K562 (cell line): ENCODE data around the gene ADRB1. TPM values are rescaled to one million over a fixed set of nuclear protein-coding genes. Genes with fewer than 3 reads are reported as not detected.

Experiments used
- ATAC-seq: fragments of 200-7000 bp; cut with Tn5 transposase; 3 replicates; pipeline ENCODE4 v1.9.1; 2020; ENCODE audit warnings: moderate library complexity
- BruUV-seq: library from RNA; stranded (reverse); fragments of 400-500 nt; replicated peaks from 2 replicates; lab custom pipeline; 2021; lab: Mats Ljungman, UMichigan
- CTCF ChIA-PET: fragments of 300-600 bp; formaldehyde crosslinking; extraction: SDS; loops from one replicate; lab custom pipeline; 2021; ENCODE audit warnings: low intra/inter-chr PET ratio; lab: Yijun Ruan, JAX
- POLR2A ChIA-PET: fragments of 300-600, 350-650 bp; sonication (Branson Sonifier 250); formaldehyde crosslinking; extraction: SDS; loops from one replicate; lab custom pipeline; 2021; ENCODE audit warnings: antibody characterized with exemption, inconsistent platforms; lab: Yijun Ruan, JAX
- DNase-seq, 4 experiments: peaks; one replicate each; pipeline versions ENCODE4 v3.0.0 to v3.0.0-alpha.2; 2011 to 2018; ENCODE audit warnings: low spot score in 3 of 4, mixed read lengths in 3 of 4; ENCODE audit errors: extremely low read depth in 1 of 4
- FAIRE-seq: peaks from 2 replicates; lab custom pipeline; 2011; peaks lifted over from hg19 to GRCh38; lab: Jason Lieb, UNC
- H2AFZ ChIP-seq: 2 replicates; pipeline ENCODE4 v1.6.0; 2011; ENCODE audit warnings: low read depth, low read length, control low read depth, inconsistent platforms
- H3K27ac ChIP-seq: fragments of 200-600 bp; 3 replicates; pipeline ENCODE4 v1.8.0; 2011; ENCODE audit warnings: low read depth, mild to moderate bottlenecking, control low read depth, inconsistent platforms, low read length, moderate library complexity, mixed read lengths; ENCODE audit errors: extremely low read depth
- H3K27me3 ChIP-seq, 2 experiments: fragments of 300-600 bp in 1 of 2; 2 replicates in 1 of 2; 3 replicates in 1 of 2; pipeline versions ENCODE4 v1.6.0 to v1.8.0; 2011; ENCODE audit warnings: inconsistent platforms in 2 of 2, low read length in 2 of 2, mild to moderate bottlenecking in 1 of 2, mixed read lengths in 1 of 2, moderate library complexity in 1 of 2; ENCODE audit not compliant: control insufficient read depth in 2 of 2, insufficient read depth in 2 of 2
- H3K36me3 ChIP-seq: fragments of 300-600 bp; 3 replicates; pipeline ENCODE4 v1.8.0; 2011; ENCODE audit warnings: mild to moderate bottlenecking, low read length, inconsistent platforms; ENCODE audit not compliant: control insufficient read depth, insufficient read depth
- H3K4me1 ChIP-seq, 2 experiments: fragments of 200-600 bp in 1 of 2; replicated peaks in 1 of 2; 2 replicates in 1 of 2; 3 replicates in 1 of 2; pipeline versions ENCODE4 v1.5.1 to v1.8.0; 2011; ENCODE audit warnings: inconsistent platforms in 2 of 2, low read length in 2 of 2, mild to moderate bottlenecking in 1 of 2, mixed read lengths in 1 of 2, moderate library complexity in 1 of 2; ENCODE audit not compliant: control insufficient read depth in 2 of 2, insufficient read depth in 2 of 2
- H3K4me2 ChIP-seq: 2 replicates; pipeline ENCODE4 v1.6.1; 2011; ENCODE audit warnings: low read length, control low read depth, inconsistent platforms, mixed read lengths; ENCODE audit not compliant: insufficient read depth
- H3K4me3 ChIP-seq: fragments of 200-600 bp; sonication (generic), shearing (Covaris generic); 2 replicates; pipeline ENCODE4 v1.5.1; 2016; ENCODE audit warnings: control low read depth, inconsistent platforms
- H3K79me2 ChIP-seq: fragments of 200-600 bp; 3 replicates; pipeline ENCODE4 v1.8.0; 2011; ENCODE audit warnings: low read length, inconsistent platforms; ENCODE audit not compliant: control insufficient read depth, insufficient read depth
- H3K9ac ChIP-seq, 2 experiments: 2 replicates each; pipeline versions ENCODE4 v1.6.0 to v1.6.1; 2011; ENCODE audit warnings: low read depth in 2 of 2, low read length in 2 of 2, control low read depth in 1 of 2, inconsistent platforms in 1 of 2, mild to moderate bottlenecking in 1 of 2, mixed read lengths in 1 of 2; ENCODE audit not compliant: insufficient read depth in 1 of 2
- H3K9me1 ChIP-seq: one replicate; pipeline ENCODE4 v1.6.0; 2011; ENCODE audit warnings: inconsistent platforms, mild to moderate bottlenecking, low read length, moderate library complexity; ENCODE audit not compliant: control insufficient read depth, insufficient read depth
- H3K9me3 ChIP-seq: replicated peaks from 2 replicates; pipeline ENCODE4 v1.5.1; 2011; ENCODE audit warnings: low read depth, low read length, inconsistent platforms; ENCODE audit not compliant: control insufficient read depth, insufficient read depth
- H4K20me1 ChIP-seq: replicated peaks from 2 replicates; pipeline ENCODE4 v1.6.1; 2011; ENCODE audit warnings: low read length, inconsistent platforms, mixed read lengths; ENCODE audit not compliant: control insufficient read depth, insufficient read depth
- FOXA1 ChIP-seq: fragments of 450-650 bp; IDR thresholded peaks from 2 replicates; pipeline ENCODE4 v1.6.1; 2016; ENCODE audit warnings: mild to moderate bottlenecking, borderline replicate concordance
- NEUROD1 ChIP-seq: fragments of 150-350 bp; IDR thresholded peaks from 2 replicates; pipeline ENCODE4 v1.6.1; 2014; ENCODE audit warnings: borderline replicate concordance, low read length, low read depth; ENCODE audit not compliant: partially characterized antibody
- THRAP3 ChIP-seq: fragments of 450-650 bp; IDR thresholded peaks from 2 replicates; pipeline ENCODE4 v1.6.1; 2016; ENCODE audit warnings: mild to moderate bottlenecking, inconsistent platforms, borderline replicate concordance
- TRIM25 ChIP-seq: fragments of 450-650 bp; IDR thresholded peaks from 2 replicates; pipeline ENCODE4 v1.7.0; 2016; ENCODE audit warnings: borderline replicate concordance
- ZBTB12 ChIP-seq: fragments of 250-450 bp; sonication (Bioruptor Pico); IDR thresholded peaks from 2 replicates; pipeline ENCODE4 v1.4.0; 2020
- ZBTB40 ChIP-seq, 2 experiments: fragments of 450-650 bp in 1 of 2; sonication (generic) in 1 of 2; formaldehyde crosslinking in 1 of 2; IDR thresholded peaks; 2 replicates each; pipeline versions ENCODE4 v1.7.1 to v1.9.0; 2016 to 2022; ENCODE audit warnings: inconsistent platforms in 1 of 2, mild to moderate bottlenecking in 1 of 2, missing genetic modification reagents in 1 of 2
- ZNF586 ChIP-seq: fragments of 450-650 bp; formaldehyde crosslinking; conservative IDR thresholded peaks from 2 replicates; pipeline ENCODE4 v1.4.0; 2020; ENCODE audit warnings: mild to moderate bottlenecking, moderate library complexity
- WGBS: fragments of 100-300 bp; shearing (Covaris generic); methylation state at CpG from one replicate; pipeline ENCODE4 v1.1.6; 2016; ENCODE audit warnings: low coverage, mixed read lengths; ENCODE audit not compliant: insufficient coverage; ENCODE audit errors: missing lambda C conversion rate; 5-methylcytosine and 5-hydroxymethylcytosine counted together
- in situ Hi-C: fragments of 300-500 bp; cut with MboI; formaldehyde crosslinking; loops from 4 replicates; pipeline ENCODE4 v1.15.0; 2018; ENCODE audit warnings: inconsistent platforms, mixed read lengths
- intact Hi-C: fragments of 100-400 bp; cut with micrococcal nuclease; formaldehyde crosslinking; loops from 2 replicates; pipeline ENCODE4 v1.14.2; 2022
- polyA plus RNA-seq, 8 experiments: library from polyadenylated mRNA; depleted of rRNA in 4 of 8; stranded (reverse) in 5 of 8; unstranded in 3 of 8; fragments of >200 nt; fragmentation: Nextera tagmentation in 2 of 8; fragmentation: Illumina TruSeq in 1 of 8; extraction: Ambion mirVana in 2 of 8; extraction: Trizol in 1 of 8; gene quantifications; 2 replicates each; pipeline versions ENCODE4 v1.2.1 to v1.2.3, GENCODE V29; 2011 to 2014; ENCODE audit warnings: inconsistent platforms in 1 of 8, missing spikeins in 1 of 8
- total RNA-seq, 7 experiments: library from RNA; depleted of rRNA in 6 of 7; stranded (reverse); fragments of >200 nt in 6 of 7; fragmentation: Illumina TruSeq in 2 of 7; extraction: Trizol in 2 of 7; gene quantifications; 2 replicates each; pipeline versions ENCODE4 v1.2.1 to v1.2.3, GENCODE V29; 2011 to 2021; ENCODE audit warnings: low replicate concordance in 1 of 7

The ADRB1 gene
- total and polyA plus RNA-seq, 9 of the 15 experiments (the other 6 are each of a cell fraction or from before 2014, with no cell fraction given): 0.07 to 0.11 (median 0.09) TPM; not detected in 6

- TF ChIP-seq ZBTB12 (CRISPR knock-in tag) (no peak), TRIM25 (no peak), ZNF586 (no peak)
Measured at GRCh38 chr10:114033566-114033965, 10.1 kb upstream of the ADRB1 start (continued).

GRCh38 chr10:114034923-114035645 is 8.6 kb upstream of the ADRB1 start:
- H3K9ac ChIP-seq: no peak overlapping the region
- FAIRE-seq (no peak), ATAC-seq (no peak), DNase-seq (no peak)
- no peaks in the 10 kb centered on the region; a peak in 1 of 5 replicates for H3K27me3 ChIP-seq
- H3K4me1 ChIP-seq: no peaks in the 10 kb centered on the region
- ChIA-PET POLR2A (no interaction called here), CTCF (no interaction called here)
- in situ Hi-C loops (no loop called here), intact Hi-C loops (no loop called here)
- H3K27ac ChIP-seq: no peak overlapping the region
- H3K79me2 ChIP-seq: no peaks in the 10 kb centered on the region
- H3K9me3 ChIP-seq: no peaks in the 10 kb centered on the region
- H3K36me3 ChIP-seq: no peaks in the 10 kb centered on the region
- no peak overlapping the region for H2AFZ ChIP-seq
- H3K9me1 ChIP-seq: no peaks in the 10 kb centered on the region
- BruUV-seq: no TSS peak
- 17% methylated on average over 8 of the region's 12 CpGs for WGBS
- no peaks in the 10 kb centered on the region for H4K20me1 ChIP-seq
- TF ChIP-seq ZBTB40 (IDR thresholded peaks at IDR 0.05) (no peak), ZBTB40 (CRISPR knock-in tag; IDR thresholded peaks at IDR 0.05) (no peak), FOXA1 (no peak), THRAP3 (no peak), NEUROD1 (no peak)
- no peak overlapping the region for H3K4me3 ChIP-seq
- no peak overlapping the region for H3K4me2 ChIP-seq
